Naive B cell (primary cell): ENCODE measurements around the gene P2RX1. TPM values are rescaled to one million over a fixed set of nuclear protein-coding genes. Genes with fewer than 3 reads are reported as not detected.
A peak's percentile ranks its signal among the peaks of the same experiment; 100 is the strongest.

ENCODE experiments used
- ATAC-seq, 2 donors: fragments of 150-1000 bp; cut with Tn5 transposase; 2 replicates each; pipeline ENCODE4 v1.10.0; 2021; ENCODE audit warnings: low read depth in 2 of 2, mild to moderate bottlenecking in 2 of 2, moderate library complexity in 2 of 2
- DNase-seq: peaks from one replicate; pipeline ENCODE4 v3.0.0; 2022
- H3K27ac Mint-ChIP-seq, 6 donors: one replicate each; pipeline ENCODE4 v1.8.0; 2020 to 2022; ENCODE audit warnings: mild to moderate bottlenecking in 6 of 6, mixed read lengths in 6 of 6, moderate library complexity in 5 of 6, inconsistent platforms in 2 of 6
- H3K27me3 Mint-ChIP-seq, 3 donors: one replicate each; pipeline ENCODE4 v1.8.0; 2021 to 2022; ENCODE audit warnings: mixed read lengths in 3 of 3, mild to moderate bottlenecking in 1 of 3
- H3K36me3 Mint-ChIP-seq, 2 donors: one replicate each; pipeline ENCODE4 v1.8.0; 2020 to 2022; ENCODE audit warnings: mixed read lengths in 2 of 2, inconsistent platforms in 1 of 2, mild to moderate bottlenecking in 1 of 2
- H3K4me1 Mint-ChIP-seq, 3 donors: one replicate each; pipeline ENCODE4 v1.8.0; 2020 to 2022; ENCODE audit warnings: mixed read lengths in 3 of 3, inconsistent platforms in 1 of 3, mild to moderate bottlenecking in 1 of 3, moderate library complexity in 1 of 3
- H3K4me3 Mint-ChIP-seq, 8 donors: one replicate each; pipeline ENCODE4 v1.8.0; 2020 to 2022; ENCODE audit warnings: mild to moderate bottlenecking in 8 of 8, mixed read lengths in 8 of 8, moderate library complexity in 8 of 8, inconsistent platforms in 2 of 8
- H3K9me3 Mint-ChIP-seq, 7 donors: one replicate each; pipeline ENCODE4 v1.8.0; 2020 to 2022; ENCODE audit warnings: mixed read lengths in 7 of 7, mild to moderate bottlenecking in 5 of 7, inconsistent platforms in 2 of 7, moderate library complexity in 1 of 7
- polyA plus RNA-seq, 6 donors: library from polyadenylated mRNA; unstranded; fragments of 300-500 nt; fragmentation: Illumina TruSeq; gene quantifications; one replicate each; pipeline ENCODE4 v1.2.3, GENCODE V29; 2021; ENCODE audit warnings: low read depth in 6 of 6

P2RX1 gene
- polyA plus RNA-seq, 6 donors from 2014 or later: 2.3 to 20.2 (median 15.1) TPM

DNA sequence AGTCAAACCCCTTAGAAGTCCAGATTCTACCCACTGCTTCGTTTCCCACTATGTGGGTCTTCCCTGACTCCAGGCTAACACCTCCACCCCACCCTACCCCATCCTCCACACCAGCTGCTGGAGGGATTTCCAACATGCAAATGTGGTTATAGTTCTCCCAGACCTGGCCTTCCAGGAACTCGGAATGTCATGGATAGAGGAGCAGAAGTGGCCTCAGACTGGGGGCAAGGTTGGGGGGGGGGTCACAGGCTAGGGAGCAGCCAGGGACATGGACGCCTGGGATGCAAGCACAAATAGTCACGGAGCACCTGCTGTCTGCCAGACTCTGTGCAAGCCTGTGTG is 25.4 kb downstream of the P2RX1 start:
- Mint-ChIP-seq H3K4me1 (peaks cover 58 to 60% (median 60%) of the 10 kb centered on the region in 3 donors), H3K27ac (peak overlapping the region in 5 of 6 donors; percentile 45 to 97 (median 78)), H3K9me3 (no peaks in the 10 kb centered on the region), H3K27me3 (no peaks in the 10 kb centered on the region), H3K36me3 (no peaks in the 10 kb centered on the region), H3K4me3 (peak overlapping the region in 6 of 8 donors; percentile 37 to 92 (median 82))
- DNase-seq (no peak), ATAC-seq (no peak)

DNA sequence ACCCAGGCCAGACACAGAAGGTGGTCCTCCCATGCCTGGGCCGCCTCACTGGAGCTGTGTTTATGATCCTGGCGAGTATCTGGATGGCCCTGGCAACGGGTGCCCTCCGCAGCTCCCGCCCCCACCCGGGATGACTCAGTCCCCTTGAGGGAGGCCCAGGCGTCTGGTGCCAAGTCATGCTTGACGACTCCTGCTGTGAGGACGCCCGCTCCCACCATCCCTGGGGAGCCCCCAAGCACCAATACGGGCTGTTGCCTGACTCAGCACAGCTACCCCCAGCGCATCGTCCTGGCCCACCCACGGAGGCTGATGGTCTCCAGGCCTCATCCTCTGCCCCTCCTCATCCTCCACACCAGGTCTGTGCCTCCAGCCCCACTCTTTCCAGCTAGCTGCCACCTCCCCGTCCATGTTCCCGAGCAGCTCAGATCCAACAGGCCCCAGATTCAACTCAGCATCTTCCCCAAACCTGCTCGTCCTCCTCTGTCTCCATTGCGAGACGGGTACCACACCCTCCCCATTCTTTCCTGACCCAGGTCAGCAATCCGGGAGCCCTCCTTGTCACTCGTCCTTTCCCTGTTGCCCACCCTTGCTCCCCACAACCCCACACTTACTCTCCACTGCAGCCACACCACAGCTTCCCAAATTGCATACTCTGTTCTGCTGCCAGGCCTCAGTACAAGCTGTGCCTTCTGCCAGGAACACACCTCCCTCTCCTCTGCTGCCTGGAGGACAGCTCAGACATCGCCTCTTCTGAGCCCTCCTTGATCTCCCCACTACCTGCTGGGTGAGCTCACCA is 26.0 kb downstream of the P2RX1 start:
- no peaks in the 10 kb centered on the region for H3K27me3 Mint-ChIP-seq
- H3K4me1 Mint-ChIP-seq: peaks cover 58 to 61% (median 58%) of the 10 kb centered on the region in 3 donors
- ATAC-seq (no peak), DNase-seq (no peak)
- peak overlapping the region in 5 of 6 donors; percentile 44 to 92 (median 88) for H3K27ac Mint-ChIP-seq
- H3K9me3 Mint-ChIP-seq: no peaks in the 10 kb centered on the region
- peak overlapping the region in 3 of 8 donors; percentile 49 to 82 (median 56) for H3K4me3 Mint-ChIP-seq
- no peaks in the 10 kb centered on the region for H3K36me3 Mint-ChIP-seq

DNA sequence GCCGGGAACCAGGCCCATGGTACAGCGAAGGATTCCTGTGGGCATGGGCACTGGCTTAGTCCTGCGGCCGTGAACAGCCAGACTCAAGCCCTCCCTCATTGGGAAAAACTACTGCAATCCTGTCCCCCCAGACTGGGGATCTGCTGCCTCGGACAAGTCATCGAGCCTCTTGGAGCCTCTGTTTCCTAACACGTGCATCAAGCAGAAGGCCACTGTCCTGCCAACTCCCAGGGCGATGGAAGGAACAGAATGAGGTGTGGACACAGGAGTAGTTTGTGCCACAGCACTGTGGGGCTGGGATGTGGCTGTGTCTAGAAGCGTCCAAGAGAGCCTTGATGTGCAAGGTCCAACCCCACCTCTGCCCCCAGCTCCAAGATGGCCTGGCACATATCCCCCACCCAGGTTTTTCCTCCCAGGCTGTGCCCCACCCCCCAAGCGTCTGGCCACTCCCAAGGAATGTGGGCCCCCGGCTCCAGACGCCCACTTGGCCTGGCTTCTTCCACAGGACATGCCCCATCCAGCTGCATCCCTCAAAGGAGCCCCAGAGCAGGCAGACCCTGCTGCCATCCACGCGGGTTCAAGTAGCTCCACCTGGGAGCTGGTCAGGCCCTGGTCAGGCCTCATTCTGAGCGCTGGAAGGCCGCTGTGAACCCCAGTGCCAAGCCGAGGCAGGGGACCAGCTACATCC is 26.8 kb downstream of the P2RX1 start:
- Mint-ChIP-seq H3K4me1 (peaks cover 53 to 57% (median 53%) of the 10 kb centered on the region in 3 donors), H3K27ac (no peak overlapping the region)
- ATAC-seq: no peak

DNA sequence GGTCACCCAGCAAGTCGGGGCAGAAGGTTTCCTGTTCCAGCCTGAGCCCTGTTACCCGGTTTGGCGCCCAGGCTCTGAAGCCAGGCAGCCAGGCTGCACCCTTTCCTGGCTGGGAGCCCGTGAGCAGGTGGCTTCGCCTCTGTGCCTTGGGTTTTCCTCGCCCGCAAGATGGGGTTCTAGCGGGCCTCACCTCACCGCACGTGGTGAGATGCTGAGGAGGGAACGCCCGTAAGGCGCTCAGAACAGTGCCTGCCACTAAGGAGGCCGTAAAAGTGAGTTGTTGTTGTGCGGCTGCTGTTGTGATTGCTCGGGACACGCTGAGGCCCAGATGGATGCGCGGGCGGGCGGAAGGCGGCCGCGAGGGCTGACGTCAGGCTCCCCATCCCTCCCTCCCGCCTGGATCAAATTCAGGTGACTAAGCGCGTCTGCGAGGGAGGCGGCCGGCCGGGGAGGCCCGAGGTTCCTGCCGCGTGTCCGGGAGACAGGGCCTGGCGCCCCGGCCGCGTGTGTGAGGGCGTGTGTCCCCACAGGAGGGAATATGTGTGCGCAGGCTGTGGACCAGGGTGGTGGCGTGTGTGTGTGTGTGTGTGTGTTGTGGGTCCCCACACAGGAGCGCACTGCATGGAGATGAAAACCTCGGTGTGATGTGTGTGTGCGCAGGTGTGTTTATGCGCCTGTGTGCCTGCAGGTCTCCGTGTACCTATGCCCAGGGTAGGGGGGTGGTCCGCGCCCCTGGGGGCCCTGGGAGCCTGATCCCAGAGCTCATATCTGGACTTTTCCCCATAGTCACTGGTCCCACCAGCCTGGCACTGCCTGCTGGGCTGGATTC is 27.7 kb downstream of the P2RX1 start:
- H3K4me1 Mint-ChIP-seq: peaks cover 45 to 49% (median 46%) of the 10 kb centered on the region in 3 donors
- H3K36me3 Mint-ChIP-seq: no peaks in the 10 kb centered on the region
- peak overlapping the region in 2 of 8 donors; percentile 7 to 12 for H3K4me3 Mint-ChIP-seq
- no peak for DNase-seq
- no peak for ATAC-seq
- peak overlapping the region in 4 of 6 donors; percentile 66 to 91 (median 70) for H3K27ac Mint-ChIP-seq
- no peaks in the 10 kb centered on the region for H3K9me3 Mint-ChIP-seq
- no peaks in the 10 kb centered on the region for H3K27me3 Mint-ChIP-seq

More for the DNA sequence above, 26.8 kb downstream of the P2RX1 start:
- no peaks in the 10 kb centered on the region for H3K27me3 Mint-ChIP-seq
- H3K36me3 Mint-ChIP-seq: no peaks in the 10 kb centered on the region
- peak overlapping the region in 3 of 8 donors; percentile 7 to 37 (median 12) for H3K4me3 Mint-ChIP-seq
- H3K9me3 Mint-ChIP-seq: no peaks in the 10 kb centered on the region
- DNase-seq: no peak

DNA sequence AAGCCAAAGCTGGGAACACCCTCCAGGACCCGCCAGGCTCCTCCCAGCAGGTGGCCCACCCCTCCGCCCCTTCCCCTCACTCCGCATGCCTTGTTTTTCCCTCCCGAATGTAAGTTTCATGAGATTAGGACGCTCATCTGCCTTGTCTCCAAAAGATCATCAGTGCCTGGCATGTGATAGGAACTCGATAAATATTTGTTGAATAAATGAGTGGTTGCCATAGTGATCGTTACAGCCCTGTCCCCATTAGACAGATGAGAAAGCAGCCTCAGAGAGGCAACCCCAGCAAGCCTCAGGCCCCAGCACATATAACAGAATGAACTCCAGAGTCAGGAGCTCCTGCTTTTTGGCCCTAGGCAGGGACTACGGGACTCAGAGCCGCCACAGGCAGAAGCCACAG is 28.5 kb downstream of the P2RX1 start:
- peak overlapping the region in 1 of 8 donors; percentile 67 for H3K4me3 Mint-ChIP-seq
- H3K27ac Mint-ChIP-seq: peak overlapping the region; percentile 1 to 95 (median 82)
- H3K9me3 Mint-ChIP-seq: no peaks in the 10 kb centered on the region
- ATAC-seq: no peak
- DNase-seq: no peak
- peaks cover 42 to 46% (median 45%) of the 10 kb centered on the region in 3 donors for H3K4me1 Mint-ChIP-seq
- H3K27me3 Mint-ChIP-seq: no peaks in the 10 kb centered on the region
- no peaks in the 10 kb centered on the region for H3K36me3 Mint-ChIP-seq

DNA sequence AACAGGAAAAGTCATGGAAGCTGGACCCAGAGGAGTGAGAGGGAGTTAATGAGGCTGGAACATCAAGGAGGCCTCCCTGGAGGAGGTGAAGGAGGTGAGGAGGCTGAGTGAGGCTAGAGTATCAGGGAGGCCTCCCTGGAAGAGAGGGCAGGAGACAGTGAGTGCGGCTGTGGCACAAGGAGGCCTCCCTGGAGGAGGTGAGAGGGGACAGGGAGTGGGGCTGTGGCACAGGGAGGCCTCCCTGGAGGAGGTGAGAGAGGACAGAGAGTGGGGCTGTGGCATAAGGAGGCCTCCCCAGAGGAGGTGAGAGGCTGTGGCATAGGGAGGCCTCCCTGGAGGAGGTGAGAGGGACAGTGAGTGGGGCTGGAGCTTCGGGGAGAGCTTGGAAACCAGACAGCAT is 28.9 kb downstream of the P2RX1 start:
- Mint-ChIP-seq H3K9me3 (no peaks in the 10 kb centered on the region), H3K36me3 (no peaks in the 10 kb centered on the region), H3K4me1 (peaks cover 42 to 46% (median 45%) of the 10 kb centered on the region in 3 donors), H3K27ac (peak overlapping the region; percentile 91 to 97 (median 95)), H3K4me3 (peak overlapping the region in 5 of 8 donors; percentile 29 to 85 (median 67)), H3K27me3 (no peaks in the 10 kb centered on the region)
- DNase-seq (no peak), ATAC-seq (no peak)

DNA sequence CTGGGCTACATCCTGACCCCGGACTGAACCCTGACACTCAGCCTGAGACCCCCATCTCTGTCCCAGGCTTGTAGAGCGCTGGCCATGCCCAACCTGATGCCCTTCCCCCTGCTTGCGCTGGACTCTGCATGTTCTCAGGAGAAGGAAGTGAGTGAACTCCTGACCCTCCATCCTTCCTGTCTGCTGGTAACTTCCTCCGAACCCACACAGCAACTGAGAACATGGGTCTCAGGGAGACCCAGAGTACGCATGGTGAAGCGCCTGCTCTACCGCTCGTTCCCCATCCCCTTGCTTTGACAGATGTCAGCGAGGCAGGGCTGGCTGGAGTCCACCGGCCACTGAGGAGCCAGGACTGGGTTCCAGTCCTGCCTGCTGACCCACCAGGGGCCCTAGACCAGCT is 29.5 kb downstream of the P2RX1 start:
- H3K4me3 Mint-ChIP-seq: peak overlapping the region; percentile 4 to 85 (median 58)
- no peaks in the 10 kb centered on the region for H3K27me3 Mint-ChIP-seq
- no peaks in the 10 kb centered on the region for H3K9me3 Mint-ChIP-seq
- peaks cover 36 to 42% (median 40%) of the 10 kb centered on the region in 3 donors for H3K4me1 Mint-ChIP-seq
- peak; percentile 46 for DNase-seq
- H3K27ac Mint-ChIP-seq: peak overlapping the region; percentile 91 to 97 (median 95)
- H3K36me3 Mint-ChIP-seq: no peaks in the 10 kb centered on the region
- peak; percentile 81 for ATAC-seq

DNA sequence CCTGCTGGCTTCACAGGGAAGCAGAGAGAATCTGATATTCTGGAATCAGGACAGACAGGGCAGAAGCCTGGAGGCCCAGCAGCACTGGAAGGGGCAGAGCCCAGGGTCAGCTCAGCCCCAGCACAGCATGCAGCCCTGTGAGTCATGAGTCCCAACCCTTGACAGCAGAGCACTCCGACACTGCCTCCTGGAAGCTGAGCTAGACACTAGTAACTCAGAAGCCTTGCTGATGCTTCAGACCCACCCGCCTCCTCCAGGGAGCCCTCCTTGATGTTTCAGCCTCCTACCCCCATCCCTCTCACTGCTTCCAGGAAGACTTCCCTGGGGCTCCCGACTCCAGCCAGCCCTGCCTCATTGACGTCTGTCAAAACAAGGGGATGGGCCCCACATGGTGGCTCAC is 30.3 kb downstream of the P2RX1 start:
- peak overlapping the region in 5 of 6 donors; percentile 47 to 95 (median 75) for H3K27ac Mint-ChIP-seq
- H3K4me3 Mint-ChIP-seq: peak overlapping the region in 2 of 8 donors; percentile 25 to 67
- DNase-seq (no peak), ATAC-seq (no peak)
- H3K27me3 Mint-ChIP-seq: no peaks in the 10 kb centered on the region
- peaks cover 28 to 34% (median 32%) of the 10 kb centered on the region in 3 donors for H3K4me1 Mint-ChIP-seq
- H3K9me3 Mint-ChIP-seq: no peaks in the 10 kb centered on the region
- no peaks in the 10 kb centered on the region for H3K36me3 Mint-ChIP-seq

DNA sequence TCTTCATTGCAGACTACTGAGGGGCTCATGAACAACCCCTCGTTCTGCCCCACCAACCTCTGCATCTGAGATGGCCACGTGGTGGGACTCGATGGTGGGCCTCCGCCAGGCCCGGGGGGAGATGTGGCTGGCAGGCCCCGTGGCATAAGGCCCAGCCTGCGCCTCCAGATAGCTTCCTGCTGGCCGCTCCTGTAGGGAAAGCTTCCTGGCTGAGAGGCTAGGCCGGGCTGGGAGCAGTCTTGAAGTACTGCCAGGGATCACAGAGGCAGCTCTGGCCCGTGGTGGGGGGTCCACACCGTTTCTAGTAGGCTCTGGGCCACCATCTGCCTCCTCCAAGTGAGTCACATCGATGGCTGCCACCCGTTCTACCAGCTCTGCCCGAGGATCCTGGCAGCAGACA is 31.0 kb downstream of the P2RX1 start:
- peak overlapping the region in 1 of 6 donors; percentile 39 for H3K27ac Mint-ChIP-seq
- no peaks in the 10 kb centered on the region for H3K36me3 Mint-ChIP-seq
- peaks cover 21 to 28% (median 27%) of the 10 kb centered on the region in 3 donors for H3K4me1 Mint-ChIP-seq
- no peak for ATAC-seq
- H3K4me3 Mint-ChIP-seq: no peak overlapping the region
- no peaks in the 10 kb centered on the region for H3K9me3 Mint-ChIP-seq
- DNase-seq: no peak
- no peaks in the 10 kb centered on the region for H3K27me3 Mint-ChIP-seq

DNA sequence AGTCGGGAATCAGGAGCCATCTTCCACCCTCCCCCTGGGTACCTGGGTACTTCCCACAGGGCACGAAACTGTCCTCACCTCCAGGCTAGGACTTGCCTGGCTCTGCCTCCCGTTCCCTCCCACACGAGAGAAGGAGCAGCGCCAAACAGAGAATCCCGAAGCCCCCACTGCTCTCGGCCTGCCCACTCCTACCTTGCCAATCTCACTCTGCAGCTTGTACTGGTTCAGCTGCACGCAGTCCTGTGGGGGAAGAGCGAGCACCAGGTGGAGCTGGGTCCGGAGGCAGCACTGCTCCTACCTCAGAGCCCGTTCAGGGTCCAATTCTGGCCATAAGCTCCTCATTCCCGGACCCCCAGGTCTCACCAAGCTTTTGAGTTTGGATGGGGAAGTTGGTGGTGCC is 32.1 kb downstream of the P2RX1 start:
- Mint-ChIP-seq H3K4me3 (no peak overlapping the region), H3K27ac (peak overlapping the region in 1 of 6 donors; percentile 36), H3K36me3 (peaks cover 0 to 4% of the 10 kb centered on the region in 2 donors), H3K4me1 (peaks cover 19 to 28% (median 25%) of the 10 kb centered on the region in 3 donors), H3K9me3 (no peaks in the 10 kb centered on the region), H3K27me3 (no peaks in the 10 kb centered on the region)
- DNase-seq (no peak), ATAC-seq (no peak)

DNA sequence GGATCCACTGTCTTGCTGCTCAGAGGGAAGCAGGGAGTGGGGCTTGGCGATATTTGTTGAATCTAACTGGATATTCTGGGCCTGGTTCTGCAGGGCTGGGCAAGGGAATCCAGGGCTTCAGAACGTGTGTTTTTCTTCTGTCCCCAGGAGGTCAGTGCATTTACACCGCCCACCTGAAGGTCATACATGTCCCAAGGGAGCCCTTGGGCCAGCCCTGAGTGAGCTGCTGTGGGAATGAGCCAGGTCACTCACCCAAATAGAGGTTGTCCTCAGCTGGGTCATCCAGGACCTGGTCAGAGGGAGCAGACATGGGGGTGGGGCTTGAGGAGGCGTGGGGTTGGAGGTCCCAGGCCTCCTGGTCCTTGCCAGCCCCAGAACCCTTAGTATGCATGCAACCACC is 34.0 kb downstream of the P2RX1 start:
- Mint-ChIP-seq H3K9me3 (no peaks in the 10 kb centered on the region), H3K4me1 (peaks cover 12 to 21% (median 17%) of the 10 kb centered on the region in 3 donors), H3K36me3 (peaks cover 0 to 4% of the 10 kb centered on the region in 2 donors), H3K27ac (no peak overlapping the region), H3K4me3 (no peak overlapping the region), H3K27me3 (no peaks in the 10 kb centered on the region)
- no peak for DNase-seq
- ATAC-seq: no peak

DNA sequence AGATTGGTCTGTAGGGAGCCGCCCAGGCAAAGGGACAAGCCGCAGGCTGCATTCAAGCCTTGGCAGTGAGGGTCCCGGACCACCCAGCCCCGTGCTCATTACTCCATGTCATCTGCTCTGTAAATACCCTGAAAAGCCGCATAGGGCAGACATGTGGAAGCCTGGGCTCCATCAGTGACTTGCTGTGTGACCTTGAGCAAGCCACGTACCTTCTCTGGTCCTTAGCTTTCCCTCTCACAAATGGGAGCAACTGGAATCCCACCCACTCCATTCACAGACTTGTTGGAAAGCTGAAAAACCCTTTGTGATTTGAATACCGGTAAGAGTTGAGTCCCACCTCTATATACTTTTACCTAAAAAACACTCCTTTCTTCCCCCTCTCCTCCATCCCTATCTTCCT is 35.3 kb downstream of the P2RX1 start:
- peaks cover 0 to 8% (median 4%) of the 10 kb centered on the region in 3 donors for H3K4me1 Mint-ChIP-seq
- H3K27me3 Mint-ChIP-seq: no peaks in the 10 kb centered on the region
- H3K27ac Mint-ChIP-seq: no peak overlapping the region
- ATAC-seq (no peak), DNase-seq (no peak)
- H3K36me3 Mint-ChIP-seq: peaks cover 0 to 4% of the 10 kb centered on the region in 2 donors
- H3K4me3 Mint-ChIP-seq: no peak overlapping the region
- H3K9me3 Mint-ChIP-seq: no peaks in the 10 kb centered on the region
